WERI-Rb-1 (cell line): ENCODE data around the gene SERPINA5.

Experiments used
- DNase-seq: peaks from one replicate; pipeline ENCODE4 v3.0.0-alpha.2; 2020
- H3K27ac ChIP-seq: fragments of 250-450 bp; sonication (Bioruptor Pico); 2 replicates; pipeline ENCODE4 v1.5.1; 2020; ENCODE audit warnings: mild to moderate bottlenecking, moderate library complexity
- H3K27me3 ChIP-seq: fragments of 250-450 bp; sonication (Bioruptor Pico); 2 replicates; pipeline ENCODE4 v1.5.1; 2021; ENCODE audit warnings: mild to moderate bottlenecking, low read depth, moderate library complexity; ENCODE audit not compliant: insufficient read depth, severe bottlenecking
- H3K36me3 ChIP-seq: fragments of 250-450 bp; sonication (Bioruptor Pico); 2 replicates; pipeline ENCODE4 v1.5.1; 2020; ENCODE audit warnings: mild to moderate bottlenecking, moderate library complexity
- H3K4me3 ChIP-seq: 2 replicates; pipeline ENCODE4 v1.5.1; 2011; ENCODE audit warnings: low read depth, mild to moderate bottlenecking, control low read depth, low read length
- H3K9me3 ChIP-seq: fragments of 250-450 bp; sonication (Bioruptor Pico); 2 replicates; pipeline ENCODE4 v1.5.1; 2021; ENCODE audit warnings: mild to moderate bottlenecking, moderate library complexity; ENCODE audit not compliant: severe bottlenecking
- CTCF ChIP-seq: IDR thresholded peaks from 2 replicates; pipeline ENCODE4 v1.5.1; 2011; ENCODE audit warnings: low read depth, mild to moderate bottlenecking, control low read depth, inconsistent platforms, low read length

SERPINA5 gene

GRCh38 chr14:94582851-94583250 is 1.6 kb downstream of the SERPINA5 start:
- Histone ChIP-seq H3K36me3 (no peaks in the 10 kb centered on the region), H3K4me3 (no peak overlapping the region), H3K9me3 (no peaks in the 10 kb centered on the region), H3K27me3 (peaks cover 67% of the 10 kb centered on the region), H3K27ac (no peak overlapping the region)
- TF ChIP-seq CTCF, result no peak
- no peak for DNase-seq

- no peak for DNase-seq
- Histone ChIP-seq H3K9me3 (no peaks in the 10 kb centered on the region), H3K4me3 (no peak overlapping the region), H3K27ac (no peak overlapping the region), H3K27me3 (peaks cover 67% of the 10 kb centered on the region), H3K36me3 (no peaks in the 10 kb centered on the region)
- TF ChIP-seq CTCF, result no peak
Observed at GRCh38 chr14:94583557-94583956, 2.3 kb downstream of the SERPINA5 start.

GRCh38 chr14:94584591-94585280 is 3.5 kb downstream of the SERPINA5 start:
- H3K27me3 ChIP-seq, result peaks cover 69% of the 10 kb centered on the region
- no peak overlapping the region for H3K4me3 ChIP-seq
- no peaks in the 10 kb centered on the region for H3K36me3 ChIP-seq
- H3K9me3 ChIP-seq, result no peaks in the 10 kb centered on the region
- TF ChIP-seq CTCF, result no peak
- DNase-seq, result no peak
- no peak overlapping the region for H3K27ac ChIP-seq

GRCh38 chr14:94586635-94587034 is 5.4 kb downstream of the SERPINA5 start:
- TF ChIP-seq CTCF, result no peak
- Histone ChIP-seq H3K4me3 (no peak overlapping the region), H3K27ac (no peak overlapping the region), H3K9me3 (no peaks in the 10 kb centered on the region), H3K27me3 (peaks cover 71% of the 10 kb centered on the region), H3K36me3 (no peaks in the 10 kb centered on the region)
- no peak for DNase-seq

- Histone ChIP-seq H3K27ac (no peak overlapping the region), H3K9me3 (no peaks in the 10 kb centered on the region), H3K4me3 (no peak overlapping the region), H3K27me3 (peaks cover 67% of the 10 kb centered on the region), H3K36me3 (no peaks in the 10 kb centered on the region)
- no peak for DNase-seq
- TF ChIP-seq CTCF, result no peak
Observed at GRCh38 chr14:94588311-94588710, 7.1 kb downstream of the SERPINA5 start.

GRCh38 chr14:94591073-94591472 is 9.8 kb downstream of the SERPINA5 start:
- no peak for DNase-seq
- Histone ChIP-seq H3K36me3 (no peaks in the 10 kb centered on the region), H3K9me3 (no peaks in the 10 kb centered on the region), H3K27me3 (peaks cover 63% of the 10 kb centered on the region), H3K27ac (no peak overlapping the region), H3K4me3 (no peak overlapping the region)
- TF ChIP-seq CTCF, result no peak
